ENCODE results near the gene PDXK.

DNA sequence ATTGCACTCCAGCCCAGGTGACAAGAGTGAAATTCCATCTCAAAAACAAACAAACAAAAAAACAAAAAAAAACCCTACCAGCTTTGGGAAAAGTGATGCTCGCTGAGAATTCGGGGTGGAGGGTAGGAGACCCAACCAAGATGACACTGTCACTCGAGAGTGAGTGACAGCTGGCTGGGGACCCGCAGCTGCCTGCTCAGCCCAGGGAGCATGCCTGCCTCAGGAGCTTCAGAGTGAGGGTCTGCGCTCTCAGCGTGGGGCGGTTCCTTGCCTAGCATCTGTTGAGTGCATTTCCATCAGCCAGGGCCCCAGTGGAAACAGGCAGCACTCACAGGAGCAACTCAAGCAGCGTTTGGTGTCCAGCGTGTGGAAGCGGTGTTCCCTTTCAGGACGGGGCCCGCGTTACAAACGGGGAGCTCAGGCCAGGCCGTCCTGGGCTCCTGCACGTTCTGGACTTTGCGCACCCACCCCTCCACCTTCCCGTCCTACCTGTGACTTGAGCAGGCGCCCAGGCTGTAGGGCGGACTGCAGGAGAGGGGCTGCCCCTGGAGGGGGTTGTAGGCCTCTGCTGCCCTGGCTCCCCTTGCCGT lies 51.2 kb downstream of the PDXK start:
- TF ChIP-seq, protein P1, sequence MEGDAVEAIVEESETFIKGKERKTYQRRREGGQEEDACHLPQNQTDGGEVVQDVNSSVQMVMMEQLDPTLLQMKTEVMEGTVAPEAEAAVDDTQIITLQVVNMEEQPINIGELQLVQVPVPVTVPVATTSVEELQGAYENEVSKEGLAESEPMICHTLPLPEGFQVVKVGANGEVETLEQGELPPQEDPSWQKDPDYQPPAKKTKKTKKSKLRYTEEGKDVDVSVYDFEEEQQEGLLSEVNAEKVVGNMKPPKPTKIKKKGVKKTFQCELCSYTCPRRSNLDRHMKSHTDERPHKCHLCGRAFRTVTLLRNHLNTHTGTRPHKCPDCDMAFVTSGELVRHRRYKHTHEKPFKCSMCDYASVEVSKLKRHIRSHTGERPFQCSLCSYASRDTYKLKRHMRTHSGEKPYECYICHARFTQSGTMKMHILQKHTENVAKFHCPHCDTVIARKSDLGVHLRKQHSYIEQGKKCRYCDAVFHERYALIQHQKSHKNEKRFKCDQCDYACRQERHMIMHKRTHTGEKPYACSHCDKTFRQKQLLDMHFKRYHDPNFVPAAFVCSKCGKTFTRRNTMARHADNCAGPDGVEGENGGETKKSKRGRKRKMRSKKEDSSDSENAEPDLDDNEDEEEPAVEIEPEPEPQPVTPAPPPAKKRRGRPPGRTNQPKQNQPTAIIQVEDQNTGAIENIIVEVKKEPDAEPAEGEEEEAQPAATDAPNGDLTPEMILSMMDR (IDR thresholded peaks at IDR 0.05) = no peak
- TF ChIP-seq POLR2A (IDR thresholded peaks at IDR 0.05) = no peak

Data from testis (tissue), 2 donors.